Diencephalon (tissue), 1 donor: Measurements from ENCODE around the gene R3HDM4. TPM values are rescaled to one million over a fixed set of nuclear protein-coding genes. Genes with fewer than 3 reads are reported as not detected.

Source experiments
- small RNA-seq: library from RNA; depleted of rRNA; stranded (forward); fragments of <200 nt; gene quantifications from one replicate; pipeline ENCODE3, GENCODE V24; 2014
- total RNA-seq: library from RNA; depleted of rRNA; stranded (reverse); fragments of >200 nt; gene quantifications from one replicate; pipeline ENCODE4 v1.2.3, GENCODE V29; 2014

Gene R3HDM4
- 40.1 TPM for total RNA-seq

DNA sequence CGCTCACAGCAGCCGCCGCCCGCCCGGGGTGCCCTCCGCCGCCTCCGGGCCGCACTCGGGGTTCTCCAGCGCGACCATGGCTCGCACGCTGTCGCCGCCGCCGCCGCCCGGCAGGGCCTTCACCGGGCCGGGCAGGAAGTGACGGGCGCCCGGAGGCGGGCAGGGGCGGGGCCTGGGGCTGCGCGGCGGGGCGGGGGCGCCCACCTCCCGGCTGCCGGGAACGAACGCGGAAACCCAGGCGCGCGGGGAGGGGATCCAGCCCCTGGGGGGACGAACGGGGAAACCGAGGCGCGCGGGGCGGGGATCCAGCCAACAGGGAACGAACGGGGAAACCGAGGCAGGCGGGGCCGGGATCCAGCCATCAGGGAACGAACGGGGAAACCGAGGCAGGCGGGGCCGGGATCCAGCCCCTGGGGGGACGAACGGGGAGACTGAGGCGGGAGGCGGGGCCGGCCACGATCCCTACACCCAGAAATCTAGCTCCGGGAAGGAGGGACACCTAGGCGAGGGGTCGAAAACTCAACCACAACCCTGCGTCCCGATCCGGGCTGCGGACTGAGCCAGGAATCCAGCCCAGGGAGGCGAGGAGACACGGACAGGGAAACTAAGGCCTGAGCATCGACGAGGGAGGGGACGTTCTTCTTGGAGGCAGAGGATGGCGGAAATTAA, at the start of gene R3HDM4:
TSS of gene R3HDM4 (minus strand) at position 140 of the 669 bp plus-strand sequence. CDS start at position 78, 62 bp downstream.

DNA sequence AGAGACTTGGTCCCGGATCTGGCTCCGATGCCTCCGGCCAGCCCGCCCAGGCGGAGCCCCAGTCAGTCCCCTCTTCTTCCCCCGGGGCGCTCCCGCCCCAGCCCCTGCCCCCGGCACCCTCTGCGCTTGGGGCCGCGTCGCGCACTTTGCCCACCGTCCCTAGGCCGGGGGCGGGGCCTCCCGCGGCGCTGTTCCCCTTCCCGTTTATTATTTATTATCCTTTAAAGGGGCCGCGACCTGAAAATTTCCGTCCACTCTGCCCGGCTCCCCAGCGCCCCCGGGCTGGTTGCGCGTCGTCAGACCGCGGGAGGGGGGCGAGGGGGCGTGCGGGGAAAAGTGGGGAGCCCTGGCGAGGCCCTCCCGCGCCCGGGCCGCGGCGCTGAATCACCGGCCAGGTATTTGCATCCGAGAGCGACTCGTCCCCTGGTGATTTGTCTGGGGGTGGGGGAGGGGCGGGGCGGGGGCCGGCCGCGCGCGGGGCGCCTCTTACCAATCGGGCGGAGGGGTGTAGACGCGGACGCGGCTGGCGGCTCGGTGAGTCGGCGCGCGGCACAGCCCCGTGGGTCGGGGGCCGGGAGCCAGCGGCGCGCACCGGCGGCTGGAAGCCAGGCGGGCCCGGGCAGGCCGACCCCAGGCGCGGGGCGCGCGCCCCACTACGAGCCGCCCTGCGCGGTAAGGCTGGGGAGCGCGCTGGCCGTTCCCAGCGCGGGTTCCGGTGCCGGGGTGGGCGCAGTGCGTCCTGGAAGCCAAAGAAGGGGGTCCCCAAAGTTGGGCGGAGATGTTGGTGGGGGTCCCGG, 12.7 kb upstream of the R3HDM4 start, which contains the start of gene ARID3A:
TSS of gene ARID3A (plus strand) at position 510 of the 797 bp plus-strand sequence. CDS start 3,494 bp downstream, outside the sequence.

DNA sequence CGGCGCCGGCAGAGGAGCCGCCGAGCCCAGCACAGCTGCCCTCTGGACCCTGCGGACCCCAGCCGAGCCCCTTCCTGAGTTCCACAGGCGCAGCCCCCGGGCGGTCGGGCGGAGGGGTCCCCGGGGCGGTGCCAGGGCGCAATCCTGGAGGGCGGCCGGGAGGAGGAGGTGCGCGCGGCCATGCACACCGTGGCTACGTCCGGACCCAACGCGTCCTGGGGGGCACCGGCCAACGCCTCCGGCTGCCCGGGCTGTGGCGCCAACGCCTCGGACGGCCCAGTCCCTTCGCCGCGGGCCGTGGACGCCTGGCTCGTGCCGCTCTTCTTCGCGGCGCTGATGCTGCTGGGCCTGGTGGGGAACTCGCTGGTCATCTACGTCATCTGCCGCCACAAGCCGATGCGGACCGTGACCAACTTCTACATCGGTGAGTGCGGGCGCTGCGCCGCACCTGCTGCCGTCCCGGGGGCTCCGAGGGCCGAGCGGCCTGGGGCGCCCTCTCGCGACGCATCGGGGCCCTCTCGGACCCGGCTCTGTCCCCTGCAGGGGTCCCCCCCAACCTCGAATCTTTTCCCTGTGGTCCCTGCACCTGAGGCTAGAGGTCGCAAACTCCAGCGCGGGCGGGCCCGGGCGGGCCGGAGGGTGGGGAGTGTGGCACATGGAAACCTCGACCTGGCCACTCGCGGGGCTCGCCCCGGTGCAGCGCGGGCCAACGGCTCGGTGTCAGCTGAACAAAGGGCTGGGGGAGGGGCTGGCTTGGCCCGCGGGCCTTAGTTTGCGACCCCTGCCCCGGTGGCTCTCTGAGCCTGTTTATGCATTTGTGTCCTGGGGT, 4.5 kb upstream of the R3HDM4 start, which contains the start of gene KISS1R:
TSS of gene KISS1R (plus strand) at position 11 of the 829 bp plus-strand sequence. CDS start at position 181, 170 bp downstream.

DNA sequence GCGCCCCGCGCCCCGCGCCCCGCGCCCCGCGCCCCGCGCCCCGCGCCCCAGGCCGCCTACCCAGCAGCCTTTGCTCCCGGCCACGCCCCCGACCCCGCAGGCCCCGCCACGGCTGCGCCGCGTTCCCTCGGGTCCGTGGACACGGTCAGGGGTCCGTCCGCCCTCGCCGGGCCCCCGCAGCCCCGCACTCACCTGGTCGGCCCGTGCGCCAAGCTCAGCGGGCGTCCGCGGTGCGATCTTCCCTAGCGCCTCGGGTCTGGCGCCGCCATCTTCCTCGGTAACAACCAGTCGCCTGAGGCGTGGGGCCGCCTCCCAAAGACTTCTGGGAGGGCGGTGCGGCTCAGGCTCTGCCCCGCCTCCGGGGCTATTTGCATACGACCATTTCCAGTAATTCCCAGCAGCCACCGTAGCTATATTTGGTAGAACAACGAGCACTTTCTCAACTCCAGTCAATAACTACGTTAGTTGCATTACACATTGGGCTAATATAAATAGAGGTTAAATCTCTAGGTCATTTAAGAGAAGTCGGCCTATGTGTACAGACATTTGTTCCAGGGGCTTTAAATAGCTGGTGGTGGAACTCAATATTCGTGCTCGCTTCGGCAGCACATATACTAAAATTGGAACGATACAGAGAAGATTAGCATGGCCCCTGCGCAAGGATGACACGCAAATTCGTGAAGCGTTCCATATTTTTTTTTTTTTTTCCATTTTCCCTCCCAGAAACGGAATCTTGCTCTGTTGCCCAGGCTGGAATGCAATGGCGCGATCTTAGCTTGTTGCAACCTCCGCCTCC, 19.9 kb downstream of the R3HDM4 start, which contains the start of the genes MED16 and RNU6-9:
TSS of gene MED16 (minus strand) at position 294 of the 796 bp plus-strand sequence. CDS start 2,056 bp downstream, outside the sequence.
TSS of gene RNU6-9 (plus strand) at position 591 of the 796 bp plus-strand sequence.

DNA sequence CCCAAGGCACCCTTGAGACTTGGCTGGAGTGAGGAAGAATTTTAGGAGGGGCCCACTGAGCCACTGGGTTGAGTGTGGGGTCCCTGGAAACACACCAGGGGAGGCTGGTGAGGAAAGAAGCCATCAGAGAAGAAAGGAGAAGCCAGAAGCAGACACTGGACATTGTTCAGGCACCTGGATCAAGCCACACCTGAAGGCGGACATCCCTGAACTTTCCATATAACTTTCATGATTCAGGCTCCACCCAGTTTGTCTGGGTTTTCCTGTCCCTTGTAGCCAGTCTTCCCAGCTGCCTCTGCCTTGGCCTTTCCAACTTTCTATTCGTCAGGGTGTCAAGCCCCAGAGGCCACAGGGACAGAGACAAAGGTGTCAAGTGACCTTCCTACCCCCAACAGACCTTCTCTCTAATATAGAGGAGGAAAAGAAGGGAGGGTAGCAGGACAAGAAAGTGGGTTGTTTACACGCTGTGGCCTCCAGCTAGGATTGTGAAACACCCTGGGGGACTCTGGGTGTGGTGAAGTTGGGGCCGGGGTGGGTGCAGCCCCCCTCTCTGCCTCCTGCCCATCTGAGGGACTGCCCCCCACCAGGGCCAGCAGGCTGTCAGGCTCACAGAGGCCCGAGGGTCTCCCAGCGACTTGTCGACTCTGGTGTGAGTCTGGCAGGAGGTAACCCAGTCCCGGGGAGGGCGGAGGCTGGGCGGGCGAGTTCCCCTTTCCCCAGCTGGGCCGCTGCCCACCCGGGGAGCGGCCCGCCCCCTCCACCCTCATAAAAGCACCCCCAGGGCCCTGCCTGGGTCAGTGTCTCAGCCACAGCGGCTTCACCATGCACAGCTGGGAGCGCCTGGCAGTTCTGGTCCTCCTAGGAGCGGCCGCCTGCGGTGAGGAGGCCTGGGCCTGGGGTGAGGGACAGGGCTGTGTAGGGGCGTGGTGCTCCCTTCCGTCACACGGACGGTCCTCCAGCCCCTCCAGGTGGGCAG, 53.9 kb downstream of the R3HDM4 start, which contains the start of gene CFD:
TSS of gene CFD (plus strand) at position 797 of the 976 bp plus-strand sequence. CDS start at position 823, 26 bp downstream.

DNA sequence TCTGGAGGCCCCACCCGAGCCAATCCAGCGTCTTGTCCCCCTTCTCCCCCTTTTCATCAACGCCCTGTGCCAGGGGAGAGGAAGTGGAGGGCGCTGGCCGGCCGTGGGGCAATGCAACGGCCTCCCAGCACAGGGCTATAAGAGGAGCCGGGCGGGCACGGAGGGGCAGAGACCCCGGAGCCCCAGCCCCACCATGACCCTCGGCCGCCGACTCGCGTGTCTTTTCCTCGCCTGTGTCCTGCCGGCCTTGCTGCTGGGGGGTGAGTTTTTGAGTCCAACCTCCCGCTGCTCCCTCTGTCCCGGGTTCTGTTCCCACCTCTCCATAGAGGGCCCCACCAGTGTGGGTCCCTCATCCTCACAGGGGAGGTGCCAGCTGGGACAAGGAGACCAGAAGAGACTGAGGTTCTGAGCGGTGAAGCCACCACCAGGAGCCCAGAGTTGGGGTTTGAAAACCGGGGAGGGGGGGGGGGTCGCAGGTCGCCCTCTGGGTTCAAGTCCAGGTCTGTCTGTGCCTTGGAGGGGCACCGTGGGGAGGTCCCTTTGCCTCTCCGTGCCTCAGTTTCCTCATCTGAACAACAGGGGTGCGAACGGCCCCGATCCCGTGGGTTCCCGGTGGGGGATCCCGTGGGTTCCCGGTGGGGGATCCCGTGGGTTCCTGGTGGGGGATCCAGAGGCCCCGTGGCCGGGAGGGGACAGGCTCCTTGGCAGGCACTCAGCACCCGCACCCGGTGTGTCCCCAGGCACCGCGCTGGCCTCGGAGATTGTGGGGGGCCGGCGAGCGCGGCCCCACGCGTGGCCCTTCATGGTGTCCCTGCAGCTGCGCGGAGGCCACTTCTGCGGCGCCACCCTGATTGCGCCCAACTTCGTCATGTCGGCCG, 60.6 kb downstream of the R3HDM4 start, which contains the start of gene ELANE:
TSS of gene ELANE (plus strand) at position 168 of the 878 bp plus-strand sequence. CDS start at position 194, 26 bp downstream.

Small RNA genes within 50 kb of the gene (small RNA-seq; reads per million reads assigned to genes)
- not detected for gene RNU6-9

Other genes starting within 250 kb of the R3HDM4 start
- 7.2 TPM for gene FSTL3, start 236.8 kb downstream of the R3HDM4 start, total RNA-seq
- not detected for gene PRSS57, start 217.8 kb downstream of the R3HDM4 start, total RNA-seq
- 101 TPM for gene PALM, start 204.3 kb downstream of the R3HDM4 start, total RNA-seq
- gene MISP, start 162.1 kb downstream of the R3HDM4 start, total RNA-seq, result 0.23 TPM
- gene PTBP1, start 115.8 kb downstream of the R3HDM4 start, total RNA-seq, result 35.5 TPM
- gene PLPPR3, start 91.3 kb downstream of the R3HDM4 start, total RNA-seq, result 125 TPM
- 0.46 TPM for gene AZU1, start 85.4 kb downstream of the R3HDM4 start, total RNA-seq
- 1.8 TPM for gene PRTN3, start 72.2 kb downstream of the R3HDM4 start, total RNA-seq
- gene ELANE, start 60.9 kb downstream of the R3HDM4 start, total RNA-seq, result 0.69 TPM
- 1.6 TPM for gene CFD, start 53.6 kb downstream of the R3HDM4 start, total RNA-seq
- 27.5 TPM for gene MED16, start 20.0 kb downstream of the R3HDM4 start, total RNA-seq
- gene RNU6-9, start 19.7 kb downstream of the R3HDM4 start, total RNA-seq, result not detected
- gene KISS1R, start 4.1 kb upstream of the R3HDM4 start, total RNA-seq, result 2.3 TPM
- gene ARID3A, start 12.8 kb upstream of the R3HDM4 start, total RNA-seq, result 7.6 TPM
- gene WDR18, start 71.1 kb upstream of the R3HDM4 start, total RNA-seq, result 33.7 TPM
- 0.69 TPM for gene GRIN3B, start 87.2 kb upstream of the R3HDM4 start, total RNA-seq
- gene TMEM259, start 107.9 kb upstream of the R3HDM4 start, total RNA-seq, result 40.8 TPM
- gene RNU6-2, start 108.3 kb upstream of the R3HDM4 start, total RNA-seq, result not detected
- 18.2 TPM for gene CNN2, start 113.4 kb upstream of the R3HDM4 start, total RNA-seq
- gene ABCA7, start 126.9 kb upstream of the R3HDM4 start, total RNA-seq, result 11.8 TPM
- 2.5 TPM for gene ARHGAP45, start 153.9 kb upstream of the R3HDM4 start, total RNA-seq
- 55.4 TPM for gene POLR2E, start 182.2 kb upstream of the R3HDM4 start, total RNA-seq
- 187 TPM for gene GPX4, start 190.8 kb upstream of the R3HDM4 start, total RNA-seq